ENCODE measurements around the gene TMC1.

TMC1 gene

GRCh38 chr9:72618811-72619210 lies 97.4 kb downstream of the TMC1 start:
- DNase-seq (ENCODE audit: low spot score), result no peak

GRCh38 chr9:72622186-72622585 lies 100.8 kb downstream of the TMC1 start:
- DNase-seq (ENCODE audit: low spot score), result no peak

GRCh38 chr9:72623156-72623555 lies 101.7 kb downstream of the TMC1 start:
- no peak for DNase-seq (ENCODE audit: low spot score)

- no peak for DNase-seq (ENCODE audit: low spot score)
Observed at GRCh38 chr9:72627147-72627546, 105.7 kb downstream of the TMC1 start.

- no peak for DNase-seq (ENCODE audit: low spot score)
Observed at GRCh38 chr9:72627956-72628540, 106.6 kb downstream of the TMC1 start.

DNA sequence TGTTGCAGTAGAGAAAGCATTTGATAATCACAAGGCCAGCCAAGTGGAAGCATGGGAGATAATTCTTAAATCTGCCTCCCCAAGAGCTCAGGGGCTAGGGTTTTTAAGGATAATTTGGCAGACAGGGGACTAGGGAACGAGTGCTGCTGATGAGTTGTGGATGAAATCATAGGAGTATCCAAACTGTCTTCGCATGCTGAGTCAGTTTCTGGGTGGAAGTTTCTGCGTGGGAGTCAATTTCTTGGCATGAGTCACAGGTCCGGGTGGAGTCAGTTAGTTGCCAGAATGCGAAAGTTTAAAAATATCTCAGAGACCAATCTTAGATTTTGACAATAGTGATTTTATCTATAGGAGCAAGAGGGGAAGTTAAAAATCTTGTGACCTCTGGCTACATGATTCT lies 112.6 kb downstream of the TMC1 start:
- no peak for DNase-seq (ENCODE audit: low spot score)

- DNase-seq (ENCODE audit: low spot score), result no peak
Observed at GRCh38 chr9:72635197-72635596, 113.8 kb downstream of the TMC1 start.

DNA sequence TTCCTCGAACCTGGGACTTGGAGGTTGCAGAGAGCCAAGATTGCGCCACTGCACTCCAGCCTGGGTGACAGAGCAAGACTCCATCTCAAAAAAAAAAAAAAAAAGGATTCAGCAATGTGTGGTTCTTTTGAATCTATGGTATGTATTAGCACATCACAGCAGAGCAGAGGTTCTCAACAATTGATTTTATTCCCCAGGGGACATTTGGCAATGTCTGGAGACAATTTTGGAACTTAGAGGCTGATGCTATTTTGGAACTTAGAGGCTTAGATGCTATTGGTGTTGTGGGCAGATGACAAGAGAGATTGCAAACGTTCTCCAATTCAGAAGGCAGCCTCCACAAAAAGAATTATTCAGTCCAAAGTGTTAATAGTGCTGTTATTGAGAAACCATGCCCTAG lies 115.2 kb downstream of the TMC1 start:
- no peak for DNase-seq (ENCODE audit: low spot score)

GRCh38 chr9:72643651-72644050 lies 122.2 kb downstream of the TMC1 start:
- no peak for DNase-seq (ENCODE audit: low spot score)

- no peak for DNase-seq (ENCODE audit: low spot score)
Observed at GRCh38 chr9:72646061-72646460, 124.7 kb downstream of the TMC1 start.

GRCh38 chr9:72648324-72649126 lies 127.1 kb downstream of the TMC1 start:
- no peak for DNase-seq (ENCODE audit: low spot score)

- DNase-seq (ENCODE audit: low spot score), result no peak
Observed at GRCh38 chr9:72649127-72649442, 127.7 kb downstream of the TMC1 start.

GRCh38 chr9:72650206-72650605 lies 128.8 kb downstream of the TMC1 start:
- no peak for DNase-seq (ENCODE audit: low spot score)

DNA sequence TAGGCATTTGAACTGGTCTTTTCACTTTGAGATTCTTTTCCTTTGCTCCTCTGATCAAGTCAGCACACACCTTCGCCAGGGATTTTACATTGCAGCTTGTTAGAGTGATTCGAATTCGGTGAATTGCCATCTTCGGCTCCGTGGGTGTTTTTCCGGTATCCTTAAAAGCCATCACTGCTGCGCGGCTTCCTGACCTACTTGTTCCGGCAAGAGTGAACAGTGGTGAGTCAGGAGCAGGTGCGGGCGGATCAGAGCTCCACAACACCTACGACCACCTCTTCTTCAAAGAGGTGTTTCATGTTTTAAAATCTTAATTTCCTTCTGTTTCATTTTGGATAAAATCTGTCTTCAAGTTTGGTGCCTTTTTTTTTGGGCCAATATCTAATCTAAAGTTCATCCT lies 134.6 kb downstream of the TMC1 start:
- no peak for DNase-seq (ENCODE audit: low spot score)

DNA sequence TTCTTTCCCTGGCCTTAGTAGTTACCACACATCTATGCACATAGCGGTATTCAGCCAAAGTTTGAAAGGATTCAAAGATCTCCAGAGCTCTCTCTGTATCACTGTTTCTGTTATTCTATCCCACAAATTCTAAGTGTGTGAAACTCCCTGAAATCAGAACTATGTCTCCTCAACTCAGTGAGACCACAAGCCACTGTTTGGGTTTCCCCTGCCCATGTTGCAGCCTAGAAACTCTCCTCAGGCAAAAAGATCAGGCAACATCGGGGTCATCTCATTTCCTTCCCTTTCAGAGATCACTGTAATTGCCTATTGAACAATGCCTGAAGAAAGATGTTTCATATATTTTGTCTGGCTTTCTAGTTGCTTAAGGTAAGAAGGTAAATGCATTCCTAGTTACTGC lies 135.6 kb downstream of the TMC1 start:
- DNase-seq (ENCODE audit: low spot score), result no peak

DNA sequence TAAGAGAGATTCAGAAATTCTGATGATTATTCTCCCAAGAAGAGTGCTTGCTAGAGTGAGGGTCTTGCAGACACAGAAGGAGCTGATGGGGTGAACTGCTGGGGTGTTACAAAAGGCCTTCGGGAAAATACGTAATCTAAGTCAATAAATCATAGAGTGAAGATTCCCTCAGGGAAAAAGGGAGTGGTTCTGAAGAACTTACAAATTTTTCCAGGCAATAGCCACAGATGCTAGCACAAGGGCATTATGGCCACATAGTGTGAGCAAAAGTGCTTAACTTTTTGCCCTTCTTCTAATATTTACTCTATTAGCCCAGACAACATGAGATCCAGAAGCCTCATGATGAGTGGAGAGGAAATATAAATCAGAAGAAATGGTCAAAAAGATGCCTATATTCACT lies 137.3 kb downstream of the TMC1 start:
- DNase-seq (ENCODE audit: low spot score), result no peak

GRCh38 chr9:72661401-72662135 lies 140.2 kb downstream of the TMC1 start:
- DNase-seq (ENCODE audit: low spot score), result no peak

GRCh38 chr9:72665421-72665820 lies 144.0 kb downstream of the TMC1 start:
- no peak for DNase-seq (ENCODE audit: low spot score)

DNA sequence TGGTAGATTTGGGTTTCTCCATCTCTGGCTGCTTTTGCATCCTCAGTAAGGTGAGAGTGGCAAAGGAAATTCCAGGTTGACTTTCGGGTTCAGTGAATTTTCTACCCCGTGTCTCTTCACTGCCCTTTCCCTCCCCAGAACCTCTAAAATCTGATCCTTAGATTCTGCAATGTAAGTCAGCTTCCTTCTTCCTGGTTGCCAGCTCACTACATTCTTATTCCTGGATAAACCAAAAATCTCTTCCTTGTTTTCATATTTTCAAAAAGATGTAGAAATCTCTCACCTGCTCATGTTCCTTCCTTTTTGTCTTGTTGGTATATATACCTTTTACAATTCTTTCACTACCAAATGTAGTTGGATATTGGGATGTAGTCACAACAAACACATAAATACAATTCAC lies 145.8 kb downstream of the TMC1 start:
- DNase-seq (ENCODE audit: low spot score), result no peak

DNA sequence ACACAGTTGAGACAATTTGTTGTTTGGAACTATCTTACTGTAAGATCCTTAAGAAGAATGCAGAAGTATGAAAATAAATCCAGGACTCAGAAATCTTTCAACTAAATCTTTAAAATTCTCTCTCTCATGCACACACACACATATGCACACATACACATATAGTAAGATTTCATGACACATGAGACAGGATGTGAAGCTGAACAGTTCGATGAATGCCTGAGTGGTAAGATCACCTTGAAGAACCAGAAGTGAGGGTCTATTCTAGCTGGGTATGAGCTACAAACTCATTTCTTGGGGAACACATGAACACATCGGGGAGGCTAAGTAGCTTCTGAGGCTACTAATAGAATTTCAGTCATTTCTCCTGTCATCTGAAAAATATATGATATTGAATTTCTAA lies 153.6 kb downstream of the TMC1 start:
- DNase-seq (ENCODE audit: low spot score), result no peak

- DNase-seq (ENCODE audit: low spot score), result no peak
Observed at GRCh38 chr9:72675586-72675985, 154.2 kb downstream of the TMC1 start.

GRCh38 chr9:72680593-72681282 lies 159.3 kb downstream of the TMC1 start:
- no peak for DNase-seq (ENCODE audit: low spot score)

DNA sequence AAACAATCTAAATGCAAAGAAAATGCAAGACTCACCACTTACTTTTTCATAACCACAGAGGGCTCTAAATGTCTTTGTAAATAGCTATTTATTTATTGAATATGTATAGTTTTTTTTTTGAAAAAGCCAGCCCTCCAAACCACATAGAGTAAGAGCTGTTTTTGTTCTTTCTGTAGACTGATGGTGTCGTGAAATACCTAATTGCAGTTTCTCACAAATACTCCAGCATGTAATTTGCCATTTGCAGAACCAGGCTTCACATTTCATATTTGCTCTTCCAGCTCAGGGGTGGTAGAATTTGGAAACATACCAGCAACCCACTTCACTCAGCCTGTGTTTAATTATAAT lies 159.8 kb downstream of the TMC1 start:
- DNase-seq (ENCODE audit: low spot score), result no peak

Measured in HuH-7 (cell line).